ENCODE data around the gene MYO1E.

- TF ChIP-seq POLR2AphosphoS5 (IDR thresholded peaks at IDR 0.05), result no peak
- TF ChIP-seq CTCF (IDR thresholded peaks at IDR 0.05), result no peak
Observed at GRCh38 chr15:59304807-59305206, 67.9 kb downstream of the MYO1E start.

All from sigmoid colon (tissue), 4 donors.